Measurements from ENCODE around the gene C16orf46.
"Not testable (repeated sequence)": the region's sequence is repeated elsewhere in the genome, so short reads cannot be mapped to it uniquely, and the experiment has no call there.

The C16orf46 gene, protein sequence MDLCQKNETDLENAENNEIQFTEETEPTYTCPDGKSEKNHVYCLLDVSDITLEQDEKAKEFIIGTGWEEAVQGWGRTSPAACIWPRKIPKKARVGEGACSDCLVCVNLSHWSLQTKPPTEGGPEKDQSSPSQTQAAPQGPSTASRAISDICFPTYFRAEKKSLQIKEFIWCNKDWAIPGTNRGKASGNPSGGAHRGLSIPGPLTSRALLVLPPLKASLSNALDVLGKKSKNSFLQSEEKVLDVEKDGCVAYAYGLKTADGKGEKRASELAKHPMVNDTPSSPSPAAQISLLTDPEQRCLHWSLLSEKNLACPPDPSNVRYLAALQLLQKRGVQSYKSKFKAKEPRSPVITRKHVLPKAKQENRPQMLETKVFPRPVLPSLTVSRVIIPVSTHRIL
- long read RNA-seq, donor 1, partial matches to known transcripts = 0 of 1 reads
- long read RNA-seq, donor 1, other reads (novel, unspliced or antisense) = 0 of 1 reads
- long read RNA-seq, donor 2, partial matches to known transcripts = 0 of 1 reads
- long read RNA-seq, donor 2, other reads (novel, unspliced or antisense) = 0 of 1 reads
- long read RNA-seq, donor 3, partial matches to known transcripts = 0 of 1 reads
- long read RNA-seq, donor 3, other reads (novel, unspliced or antisense) = 0 of 1 reads
- long read RNA-seq, donor 4 = 0 reads
- long read RNA-seq, donor 5 = 0 reads
- long read RNA-seq, donor 6, partial matches to known transcripts = 0 of 1 reads
- long read RNA-seq, donor 6, other reads (novel, unspliced or antisense) = 0 of 1 reads
- long read RNA-seq, donor 7 = 0 reads
- long read RNA-seq, donor 8, partial matches to known transcripts = 0 of 1 reads
- long read RNA-seq, donor 8, other reads (novel, unspliced or antisense) = 0 of 1 reads

DNA sequence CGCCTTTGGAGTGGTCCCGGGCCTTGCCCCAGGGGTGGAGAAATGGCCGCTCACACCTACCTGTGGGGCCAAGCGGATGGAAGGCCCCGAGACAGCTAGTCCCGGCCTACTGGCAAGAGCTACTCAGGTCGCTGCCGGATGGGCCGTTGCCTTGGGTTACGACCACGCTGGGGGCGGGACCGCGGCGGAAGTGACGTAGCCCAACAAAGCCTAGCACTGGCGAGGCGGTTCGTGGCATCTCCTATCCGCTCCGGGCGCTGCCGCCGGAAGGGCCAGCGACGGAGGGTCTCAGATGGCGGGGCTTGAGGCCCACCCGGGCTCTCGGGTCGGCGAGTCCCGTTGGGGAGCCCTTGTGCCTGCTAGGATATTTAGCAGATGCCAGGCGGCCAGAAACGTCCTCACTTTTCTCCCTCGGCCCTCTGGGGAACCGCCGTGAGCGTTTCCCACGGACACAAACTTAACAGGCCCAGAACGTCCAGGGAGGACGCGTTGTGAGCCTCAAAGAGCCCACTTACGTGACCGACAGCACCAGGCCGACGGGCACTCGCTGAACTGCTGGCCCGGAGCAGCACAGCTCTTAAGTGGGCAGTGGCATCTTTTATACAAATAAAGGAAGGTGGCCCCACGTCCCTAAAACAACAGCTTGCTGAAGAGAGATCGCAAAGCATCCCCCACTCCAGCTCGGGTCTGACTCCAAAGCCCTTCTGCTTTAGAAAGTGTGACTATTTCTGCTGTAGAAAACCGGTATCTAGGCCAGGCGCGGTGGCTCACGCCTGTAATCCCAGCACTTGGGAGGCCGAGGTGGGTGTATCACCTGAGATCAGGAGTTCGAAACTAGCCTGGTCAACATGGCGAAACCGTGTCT lies at the start of gene C16orf46:
Gene C16orf46 (minus strand): TSS at position 163 of the 865 bp plus-strand sequence. CDS start 13,283 bp downstream, outside the sequence.
- peak; percentile 99 for DNase-seq

DNA sequence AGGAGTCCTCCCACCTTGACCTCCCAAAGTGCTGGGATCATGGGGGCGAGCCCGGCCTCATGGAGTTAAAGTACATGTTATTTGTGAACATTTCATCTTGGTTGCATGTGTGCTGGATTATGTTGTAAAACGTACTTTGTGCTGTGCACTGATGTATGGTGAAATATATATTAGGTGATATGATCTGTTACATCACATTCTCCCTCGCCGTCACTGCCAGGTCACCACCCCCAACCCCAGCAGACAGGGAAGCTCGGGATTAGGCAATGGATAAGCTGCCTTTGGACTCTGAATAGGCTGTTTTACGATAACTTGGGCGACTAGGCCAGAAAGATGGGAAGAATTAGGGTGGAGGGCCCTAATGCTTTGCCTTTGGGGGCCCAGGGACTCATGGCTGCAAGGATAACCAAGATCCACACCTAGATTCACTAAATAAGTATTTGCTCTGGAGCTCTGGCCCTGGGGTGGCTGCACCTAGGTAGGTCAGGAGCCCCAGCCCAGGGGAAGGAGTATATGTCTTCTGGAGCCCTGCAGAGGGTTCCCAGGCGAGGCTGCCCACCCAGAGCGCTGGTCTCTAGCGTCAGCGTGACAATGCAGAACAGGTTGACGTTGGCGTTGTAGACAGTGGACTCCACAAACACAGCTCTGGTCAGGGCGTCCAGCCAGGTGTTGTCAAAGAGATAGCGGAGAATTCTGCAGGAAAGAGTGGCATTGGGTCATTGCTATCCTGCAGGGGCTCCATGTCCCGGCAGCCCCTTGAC lies 46.2 kb upstream of the C16orf46 start:
- no peak for DNase-seq

DNA sequence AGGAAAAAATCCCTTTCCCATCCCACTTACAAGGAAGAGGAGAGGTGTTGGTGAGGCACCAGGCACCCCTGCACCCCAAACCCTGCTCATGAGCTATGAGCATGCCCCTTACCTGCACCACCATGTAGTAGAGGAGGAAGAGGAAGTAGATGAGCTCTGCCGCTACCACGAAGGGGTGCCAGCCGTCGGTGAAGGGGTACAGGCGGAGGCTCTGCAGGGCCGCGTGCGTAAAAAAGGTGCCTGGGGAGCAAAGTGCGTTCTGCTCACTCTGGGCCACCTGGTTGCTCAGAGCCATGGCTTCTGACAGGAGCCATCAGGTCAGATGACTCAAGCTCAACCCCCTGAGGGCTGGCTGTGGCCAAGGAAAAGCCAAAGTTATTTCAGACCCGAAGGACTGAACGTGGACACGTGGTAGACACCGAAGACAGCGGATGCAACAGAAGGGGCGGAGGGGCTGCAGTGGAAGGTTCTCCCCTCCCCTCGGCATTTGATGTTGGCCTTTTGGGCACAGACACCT lies 44.5 kb upstream of the C16orf46 start:
- no peak for DNase-seq

DNA sequence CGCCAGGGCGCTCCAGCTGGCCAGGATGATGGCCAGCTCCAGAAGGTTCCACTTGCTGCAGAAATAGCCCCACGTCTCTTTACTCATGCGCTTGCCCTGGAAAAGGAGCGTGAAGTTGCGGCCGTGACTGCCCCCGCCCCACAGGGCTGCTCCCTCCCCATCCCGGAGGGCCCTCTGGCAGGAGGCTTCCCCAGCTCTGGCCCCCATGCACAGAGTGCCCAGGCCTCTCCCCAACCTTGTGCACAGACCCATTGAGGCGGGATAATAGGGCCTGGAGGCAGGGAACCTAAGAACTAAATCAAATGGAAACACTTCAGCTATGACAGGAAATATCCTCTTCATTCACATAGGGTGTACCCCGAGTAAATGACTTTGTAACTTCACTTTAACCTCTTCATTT lies 40.4 kb upstream of the C16orf46 start:
- no peak for DNase-seq

DNA sequence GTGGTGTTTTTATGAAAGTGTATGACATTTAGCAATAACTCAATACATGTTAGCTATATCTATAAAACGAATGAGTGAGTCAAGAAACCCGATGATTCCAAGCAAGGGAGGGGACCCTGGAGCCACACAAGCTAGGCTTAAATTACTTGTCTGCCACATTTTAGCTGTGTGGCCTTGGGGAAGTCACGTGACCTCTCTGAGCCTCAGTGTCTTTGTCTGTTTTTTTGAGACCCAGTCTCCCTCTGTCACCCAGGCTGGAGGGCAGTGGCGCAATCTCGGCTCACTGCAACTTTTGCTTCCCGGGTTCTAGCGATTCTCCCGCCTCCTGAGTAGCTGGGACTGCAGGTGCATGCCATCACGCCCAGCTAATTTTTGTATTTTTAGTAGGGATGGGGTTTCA lies 39.2 kb upstream of the C16orf46 start:
- no peak for DNase-seq

DNA sequence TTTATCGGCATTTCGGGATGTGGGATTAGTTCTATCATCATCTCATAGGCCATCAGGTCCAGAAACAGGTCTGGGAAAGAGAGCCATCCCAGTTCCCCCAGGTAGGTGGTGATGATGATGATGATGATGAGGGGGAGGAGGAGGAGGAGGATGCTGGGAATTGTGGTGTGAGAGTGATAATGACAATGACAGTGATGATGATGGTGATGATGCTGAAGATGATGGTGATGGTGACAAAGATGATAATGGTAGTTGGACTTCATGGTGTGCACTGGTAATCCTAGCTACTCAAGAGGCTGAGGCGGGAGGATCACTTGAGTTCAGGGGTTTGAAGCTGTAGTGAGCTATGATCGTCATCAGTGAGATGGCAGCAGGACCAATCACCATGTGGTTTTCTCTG lies 35.4 kb upstream of the C16orf46 start:
- DNase-seq = no peak

DNA sequence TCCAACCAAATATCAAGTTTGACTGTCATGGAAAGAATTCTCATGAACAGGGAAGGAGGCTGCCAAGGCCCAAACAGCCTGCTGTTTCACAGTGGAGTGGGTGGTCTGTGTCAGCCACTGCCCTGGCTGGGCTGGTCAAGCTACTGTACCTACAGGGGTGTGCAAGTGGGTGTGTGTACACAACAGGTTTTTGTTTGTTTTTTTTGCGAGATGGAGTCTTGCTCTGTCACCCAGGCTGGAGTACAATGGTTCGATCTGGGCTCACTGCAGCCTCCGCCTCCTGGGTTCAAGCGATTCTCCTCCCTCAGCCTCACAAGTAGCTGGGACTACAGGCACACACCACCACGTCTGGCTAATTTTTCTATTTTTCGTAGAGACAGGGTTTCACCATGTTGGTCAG lies 32.2 kb upstream of the C16orf46 start:
- not testable (repeated sequence) for DNase-seq

DNA sequence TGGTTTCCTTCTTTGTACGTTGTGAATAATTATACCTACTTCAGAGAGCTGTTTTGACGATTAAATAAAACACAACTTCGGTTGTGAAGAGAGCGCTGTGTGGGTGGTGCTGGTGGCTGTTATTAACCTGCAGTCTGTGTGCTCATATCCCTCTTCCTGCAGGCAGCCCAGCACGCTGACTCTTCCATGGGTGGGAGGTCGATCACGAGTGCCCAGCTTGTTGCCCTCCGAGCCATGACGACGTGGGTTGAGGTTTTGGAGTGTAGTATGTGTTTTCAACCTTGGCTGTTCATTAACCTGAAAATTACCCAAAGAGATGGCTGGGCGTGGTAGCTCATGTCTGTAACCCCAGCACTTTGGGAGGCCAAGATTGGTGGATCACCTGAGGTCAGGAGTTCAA lies 30.5 kb upstream of the C16orf46 start:
- no peak for DNase-seq

DNA sequence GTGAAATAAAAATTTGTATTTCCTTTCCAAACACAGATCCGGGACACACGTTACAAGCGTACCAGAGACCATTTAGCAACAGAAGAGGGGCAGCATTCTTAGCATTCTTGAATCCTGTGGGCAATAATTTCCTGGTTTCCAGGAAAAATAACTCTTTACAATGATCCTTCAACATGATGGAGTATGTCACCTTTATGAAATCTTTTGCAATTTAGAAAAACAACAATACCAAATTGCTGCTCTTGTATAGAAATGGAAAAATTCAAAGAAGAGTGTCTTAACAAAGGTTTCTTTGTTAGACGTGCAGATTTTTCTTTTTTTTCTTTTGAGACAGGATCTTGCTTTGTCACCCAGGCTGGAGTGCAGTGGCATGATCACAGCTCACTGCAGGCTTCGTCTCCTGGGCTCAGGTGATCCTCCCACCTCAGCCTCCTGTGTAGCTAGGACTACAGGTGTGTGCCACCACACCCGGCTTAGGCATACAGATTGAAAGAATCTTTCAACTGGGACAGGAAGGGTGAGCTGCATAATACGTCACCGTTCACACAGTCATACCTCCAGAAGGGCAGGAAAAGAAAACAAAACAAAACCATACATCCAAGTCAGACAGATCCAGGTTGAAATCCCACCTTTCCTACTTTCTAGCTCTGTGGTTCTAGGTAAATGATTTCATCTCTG lies 29.9 kb upstream of the C16orf46 start:
- no peak for DNase-seq

DNA sequence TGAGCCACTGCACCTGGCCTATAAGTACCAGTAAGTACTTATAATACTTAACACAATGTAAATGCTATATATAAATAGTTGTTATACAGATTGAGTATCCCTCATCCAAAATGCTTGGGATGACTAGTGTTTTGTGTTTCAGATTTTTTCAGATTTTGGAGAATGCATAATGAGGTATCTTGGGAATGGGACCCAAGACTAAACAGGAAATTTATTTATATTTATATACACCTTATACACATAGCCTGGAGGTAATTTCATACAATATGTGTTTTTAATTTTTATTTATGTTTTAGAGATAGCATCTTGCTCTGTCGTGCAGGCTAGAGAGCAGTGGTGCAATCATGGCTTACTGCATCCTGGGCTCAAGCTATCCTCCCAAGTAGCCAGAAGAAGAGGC lies 28.9 kb upstream of the C16orf46 start:
- no peak for DNase-seq

DNA sequence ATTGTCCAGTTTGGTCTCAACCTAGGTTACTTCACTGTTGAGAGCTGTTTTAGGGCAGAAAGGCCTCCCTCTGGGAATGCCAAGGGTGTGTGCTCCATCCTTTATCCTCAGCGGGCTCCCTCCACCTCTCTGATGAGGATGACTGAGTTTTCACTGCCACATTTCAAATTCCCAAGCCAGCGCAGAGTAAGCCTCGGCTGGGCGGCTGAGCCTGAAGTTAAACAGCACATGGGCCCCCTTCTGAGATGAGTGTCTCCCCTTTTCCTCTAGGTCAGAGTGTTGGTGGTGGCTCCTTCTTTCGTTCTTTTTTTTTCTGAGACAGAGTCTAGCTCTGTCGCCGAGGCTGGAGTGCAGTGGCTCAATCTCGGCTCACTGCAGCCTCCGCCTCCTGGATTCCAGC lies 24.7 kb upstream of the C16orf46 start:
- no peak for DNase-seq

DNA sequence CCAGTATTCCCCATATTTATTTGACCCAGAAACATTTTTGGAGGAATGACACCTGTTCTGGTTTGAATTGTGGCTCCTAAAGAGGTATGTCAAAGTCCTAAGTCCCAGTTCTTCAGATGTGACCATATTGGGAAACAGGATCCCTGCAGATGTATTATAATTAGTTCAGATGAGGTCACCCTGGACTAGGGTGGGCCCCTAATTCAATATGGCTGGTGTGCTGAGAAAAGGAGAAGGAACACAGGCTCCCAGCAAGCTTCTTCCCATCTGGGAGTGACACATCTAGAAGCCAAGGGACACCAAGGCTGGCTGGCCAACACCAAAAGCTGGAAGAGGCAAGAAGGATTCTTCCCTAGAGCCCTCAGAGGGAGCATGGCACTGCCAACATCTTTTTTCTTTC lies 22.9 kb upstream of the C16orf46 start:
- no peak for DNase-seq

DNA sequence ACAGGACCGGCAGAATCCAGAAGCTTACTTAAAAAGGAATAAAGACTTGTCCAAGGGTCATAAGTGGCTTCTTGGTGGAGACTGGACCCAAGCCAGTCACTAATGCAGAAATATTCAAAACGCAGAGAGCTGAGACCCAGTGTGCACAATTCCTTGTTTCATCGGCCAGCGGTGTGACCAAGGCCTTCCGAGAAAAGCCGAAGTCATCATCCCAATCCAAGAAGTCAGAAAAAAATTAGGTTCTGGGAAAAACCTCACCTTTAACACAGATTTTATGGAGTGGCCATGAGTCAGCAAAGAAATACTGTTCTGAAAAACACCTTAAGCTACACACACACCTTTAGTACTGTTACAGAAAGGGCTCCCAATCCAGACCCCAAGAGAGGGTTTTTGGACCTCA lies 20.2 kb upstream of the C16orf46 start:
- no peak for DNase-seq

DNA sequence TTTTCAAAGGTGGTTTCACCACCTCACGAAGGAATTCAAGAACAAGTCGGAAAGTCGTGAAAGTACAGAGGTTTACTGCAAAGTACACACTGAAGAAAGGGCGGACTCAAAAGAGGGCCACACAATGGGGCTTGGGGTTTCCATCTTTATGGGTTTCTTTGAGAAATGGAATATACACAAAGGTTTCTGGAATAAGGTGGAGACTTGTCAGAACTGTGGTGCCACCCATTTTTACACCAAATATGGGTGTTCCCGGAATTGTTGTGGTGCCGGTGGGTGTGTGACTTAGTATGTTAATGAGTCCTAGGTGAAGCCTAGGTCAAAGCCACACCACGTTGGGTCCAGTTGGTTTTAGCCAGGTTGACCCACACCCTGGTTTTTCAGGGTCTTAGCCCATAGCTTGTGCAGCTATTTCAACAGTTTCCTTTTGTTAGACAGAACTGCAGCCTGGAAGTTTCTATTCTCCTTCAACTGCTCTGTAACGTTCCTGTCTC lies 19.7 kb upstream of the C16orf46 start:
- DNase-seq = no peak

DNA sequence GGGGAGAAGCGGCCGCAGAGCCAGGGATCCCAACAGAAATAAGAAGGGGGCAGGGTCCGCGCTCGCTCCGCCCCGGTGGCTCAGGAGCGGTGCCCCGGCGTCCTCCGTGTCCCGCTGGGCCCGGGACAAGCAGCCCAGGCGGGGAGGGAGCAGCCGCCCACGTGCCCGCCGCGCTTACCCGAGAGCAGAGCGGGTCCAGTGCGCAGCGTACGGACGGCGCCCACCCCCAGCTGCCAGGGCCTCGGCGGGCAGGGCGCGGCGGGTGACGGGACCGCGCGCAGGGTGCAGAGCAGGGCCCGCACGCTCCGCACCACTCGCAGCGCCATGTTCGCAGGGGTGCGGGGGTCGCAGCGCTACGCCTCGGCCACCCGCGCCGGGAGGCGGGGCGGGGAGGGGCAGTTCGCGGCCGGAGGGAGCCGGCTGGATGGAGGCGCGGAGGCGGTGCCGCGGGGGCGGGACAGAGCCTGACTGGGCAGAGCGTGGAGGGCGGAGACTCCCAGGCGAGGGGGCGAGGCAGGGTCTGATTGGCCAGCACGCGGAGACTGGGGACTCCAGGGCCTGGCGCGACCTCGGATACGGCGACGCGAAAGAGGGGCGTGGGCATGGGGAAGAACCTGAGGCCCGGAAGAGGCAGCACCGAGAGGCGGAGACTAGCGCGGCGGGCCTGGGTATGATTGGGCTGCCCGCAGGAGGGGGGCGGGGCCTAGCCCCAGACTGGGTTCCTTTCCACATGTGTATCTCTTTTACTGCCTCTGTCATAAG lies 19.1 kb upstream of the C16orf46 start, which contains the start of gene GCSH:
Gene GCSH (minus strand): TSS at position 443 of the 762 bp plus-strand sequence. CDS start 117 bp downstream, at position 326.
- DNase-seq = peak; percentile 96

DNA sequence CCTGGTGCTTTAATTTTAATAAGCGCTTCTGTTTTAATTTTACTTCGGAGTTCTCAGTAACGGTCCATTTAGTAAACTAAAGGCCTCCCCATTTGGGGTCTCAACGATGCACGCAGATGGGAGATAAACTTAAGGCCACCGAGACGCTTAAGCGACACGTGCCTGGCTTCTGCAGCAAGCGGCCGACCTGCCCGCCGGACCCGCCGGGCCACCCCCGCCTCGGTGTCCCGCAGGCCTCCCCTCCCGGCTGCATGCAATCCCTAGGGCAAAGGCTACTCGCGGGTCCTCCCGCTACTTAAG lies 18.6 kb upstream of the C16orf46 start:
- no peak for DNase-seq

DNA sequence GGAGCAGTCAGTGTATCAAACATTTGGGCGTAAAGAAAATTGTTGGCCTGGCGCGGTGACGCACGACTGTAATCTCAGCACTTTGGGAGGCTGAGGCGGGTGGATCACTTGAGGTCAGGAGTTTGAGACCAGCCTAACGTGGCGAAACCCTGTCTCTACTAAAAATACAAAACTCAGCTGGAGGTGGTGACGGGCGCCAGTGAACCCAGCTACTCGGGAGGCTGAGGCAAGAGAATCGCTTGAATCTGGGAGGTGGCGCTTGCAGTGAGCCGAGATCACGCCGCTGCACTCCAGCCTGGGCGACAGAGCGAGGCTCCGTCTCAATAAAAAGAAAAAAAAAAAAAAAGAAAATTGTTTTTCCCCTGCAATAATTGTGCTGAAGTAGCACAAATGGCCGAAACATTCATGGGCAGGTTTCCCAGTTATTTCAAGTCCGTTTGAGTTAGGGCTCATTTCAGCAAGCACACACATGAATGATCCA lies 17.8 kb upstream of the C16orf46 start:
- no peak for DNase-seq

DNA sequence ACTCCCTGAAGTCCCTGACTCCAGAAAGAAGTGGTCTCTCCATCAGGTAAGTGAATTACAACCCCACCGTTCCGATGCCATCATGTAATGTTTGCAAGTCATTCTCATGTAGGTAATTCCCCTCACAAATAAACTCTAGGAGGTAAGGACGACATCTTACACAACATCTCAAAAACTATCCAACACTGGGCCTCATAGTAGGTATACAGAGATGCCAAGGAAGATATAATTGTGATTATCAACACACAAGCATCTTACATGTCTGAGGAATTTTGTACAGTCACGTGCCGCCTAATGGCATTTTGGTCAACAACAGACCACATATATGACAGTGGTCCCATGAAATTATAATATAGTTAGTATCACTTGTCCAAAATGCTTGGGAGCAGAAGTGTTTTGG lies 11.8 kb upstream of the C16orf46 start:
- no peak for DNase-seq

DNA sequence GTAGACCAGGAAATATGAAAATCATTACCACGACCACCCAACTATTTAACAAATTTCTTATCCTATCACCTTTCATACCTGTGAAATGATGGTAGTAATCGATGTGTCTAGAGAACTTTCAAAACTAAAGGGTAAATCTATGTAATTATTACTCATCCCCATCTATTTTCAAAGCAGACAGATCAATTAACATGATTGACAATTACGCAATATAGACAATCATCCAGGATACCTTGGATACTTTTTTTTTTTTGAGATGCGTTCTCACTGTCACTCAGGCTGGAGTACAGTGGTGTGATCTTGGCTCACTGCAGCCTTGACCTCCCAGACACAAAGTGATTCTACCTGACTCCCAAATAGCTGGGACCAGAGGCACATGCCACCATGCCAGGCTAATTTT lies 4.0 kb upstream of the C16orf46 start:
- DNase-seq = no peak

DNA sequence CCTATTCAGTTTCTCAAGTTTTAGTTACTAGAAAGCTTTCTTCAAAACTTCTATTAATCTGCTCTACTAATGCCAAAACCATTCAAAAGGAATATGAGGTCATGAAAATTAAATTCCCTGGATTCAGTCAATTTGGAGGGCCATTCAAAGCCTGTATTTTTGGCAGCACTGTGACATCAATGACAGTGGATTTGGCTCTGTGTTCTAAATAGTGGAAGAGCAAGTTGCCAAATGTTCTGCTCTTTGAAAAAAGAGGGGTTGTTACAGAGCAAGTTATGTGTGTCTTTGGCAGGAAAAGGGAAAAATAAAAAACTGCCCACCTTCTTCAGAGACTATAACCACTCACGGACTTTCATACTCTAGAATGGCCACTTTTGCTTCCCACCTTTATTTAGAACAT lies 3.2 kb upstream of the C16orf46 start:
- no peak for DNase-seq
